NCI-H2227 (cell line): ENCODE results near the gene SLC35C1.
A peak's percentile ranks its signal among the peaks of the same experiment; 100 is the strongest.
"Not testable (repeated sequence)": the region's sequence is repeated elsewhere in the genome, so short reads cannot be mapped to it uniquely, and the experiment has no call there.

Experiments used
- DNase-seq: peaks from one replicate; lab custom pipeline; 2025; ENCODE audit not compliant: unreplicated experiment; lab: John Stamatoyannopoulos, UW

Gene SLC35C1

DNA sequence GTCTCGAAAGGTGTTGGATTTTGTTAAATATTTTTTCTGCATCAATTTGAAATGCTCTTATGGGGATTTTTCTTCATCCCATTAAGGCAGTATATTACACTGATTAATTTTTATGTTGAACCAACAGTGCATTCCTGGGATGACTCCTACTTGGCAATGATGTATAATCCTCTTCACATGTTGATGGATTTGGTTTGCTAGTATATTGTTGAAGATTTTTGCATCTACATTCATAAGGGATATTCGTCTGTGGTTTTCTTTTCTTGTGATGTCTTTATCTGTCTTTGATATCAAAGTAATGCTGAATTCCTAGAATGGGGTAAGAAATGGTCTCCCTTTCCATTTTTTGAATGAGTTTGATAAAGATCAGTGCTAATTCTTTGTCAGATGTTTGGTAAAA, 18.7 kb upstream of the SLC35C1 start:
- DNase-seq = no peak

- no peak for DNase-seq
Measured at GRCh38 chr11:45788887-45789286, 16.1 kb upstream of the SLC35C1 start.

DNA sequence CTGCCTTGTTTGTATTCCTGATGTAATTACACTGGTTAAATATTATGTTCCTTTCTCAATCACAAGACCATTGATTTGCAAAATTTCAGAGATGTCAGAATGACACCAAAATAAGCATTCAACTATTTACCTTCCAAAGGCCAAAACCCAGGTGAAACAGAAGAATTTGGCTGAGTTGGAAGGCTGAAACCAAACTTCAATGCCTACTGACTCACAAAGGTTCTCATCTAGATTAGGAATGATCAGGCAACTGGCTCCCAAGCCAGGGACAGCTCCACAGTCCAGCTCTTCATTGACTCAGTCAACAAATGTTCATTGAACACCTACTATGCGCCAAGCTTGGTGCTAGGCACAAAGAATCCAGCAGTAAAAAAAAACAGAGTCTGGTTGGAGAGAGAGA, 13.4 kb upstream of the SLC35C1 start:
- DNase-seq = no peak

GRCh38 chr11:45794169-45794568, 10.8 kb upstream of the SLC35C1 start:
- no peak for DNase-seq

DNA sequence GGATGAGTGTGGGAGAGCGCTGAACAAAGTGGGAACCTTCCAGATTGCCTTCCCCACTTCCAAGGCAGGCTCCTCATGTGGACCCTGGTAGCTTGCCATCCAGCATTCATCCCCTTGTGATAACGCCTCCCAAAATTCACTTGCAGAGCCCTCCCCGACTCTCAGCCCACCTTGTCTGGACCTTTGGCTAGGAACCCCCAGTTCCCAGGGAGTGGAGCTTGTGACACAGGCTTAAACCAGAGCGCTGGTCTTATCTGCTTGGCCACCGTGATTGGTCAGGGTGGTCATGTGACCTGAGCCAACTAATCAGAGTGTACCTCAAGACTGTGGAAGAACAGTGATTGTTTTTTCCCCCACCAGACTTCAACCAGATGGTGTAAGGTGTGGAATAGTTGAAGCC, 9.6 kb upstream of the SLC35C1 start:
- no peak for DNase-seq

GRCh38 chr11:45796461-45796861, 8.5 kb upstream of the SLC35C1 start:
- DNase-seq = no peak

GRCh38 chr11:45798793-45799441, 6.0 kb upstream of the SLC35C1 start:
- peak; percentile 15 for DNase-seq

- no peak for DNase-seq
Measured at GRCh38 chr11:45799562-45799961, 5.4 kb upstream of the SLC35C1 start.

DNA sequence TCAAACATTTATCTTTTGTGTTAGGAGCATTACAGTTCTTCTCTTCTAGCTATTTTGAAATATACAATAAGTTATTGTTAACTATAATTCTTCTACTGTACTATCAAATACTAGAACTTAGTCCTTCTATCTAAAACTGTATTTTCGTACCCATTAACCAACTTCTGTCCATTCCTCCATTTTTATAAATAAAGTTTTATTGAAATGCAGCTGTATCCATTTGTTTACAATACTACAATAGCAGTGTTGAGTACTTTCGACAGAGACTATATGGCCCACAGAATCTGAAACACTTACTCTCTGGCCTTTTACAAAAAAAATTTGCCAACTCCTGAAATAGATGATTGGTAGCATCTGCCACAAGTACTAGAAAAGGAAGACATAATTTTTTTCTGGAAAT, 4.7 kb upstream of the SLC35C1 start:
- DNase-seq = no peak

GRCh38 chr11:45801723-45802315, 3.1 kb upstream of the SLC35C1 start:
- peak; percentile 20 for DNase-seq

DNA sequence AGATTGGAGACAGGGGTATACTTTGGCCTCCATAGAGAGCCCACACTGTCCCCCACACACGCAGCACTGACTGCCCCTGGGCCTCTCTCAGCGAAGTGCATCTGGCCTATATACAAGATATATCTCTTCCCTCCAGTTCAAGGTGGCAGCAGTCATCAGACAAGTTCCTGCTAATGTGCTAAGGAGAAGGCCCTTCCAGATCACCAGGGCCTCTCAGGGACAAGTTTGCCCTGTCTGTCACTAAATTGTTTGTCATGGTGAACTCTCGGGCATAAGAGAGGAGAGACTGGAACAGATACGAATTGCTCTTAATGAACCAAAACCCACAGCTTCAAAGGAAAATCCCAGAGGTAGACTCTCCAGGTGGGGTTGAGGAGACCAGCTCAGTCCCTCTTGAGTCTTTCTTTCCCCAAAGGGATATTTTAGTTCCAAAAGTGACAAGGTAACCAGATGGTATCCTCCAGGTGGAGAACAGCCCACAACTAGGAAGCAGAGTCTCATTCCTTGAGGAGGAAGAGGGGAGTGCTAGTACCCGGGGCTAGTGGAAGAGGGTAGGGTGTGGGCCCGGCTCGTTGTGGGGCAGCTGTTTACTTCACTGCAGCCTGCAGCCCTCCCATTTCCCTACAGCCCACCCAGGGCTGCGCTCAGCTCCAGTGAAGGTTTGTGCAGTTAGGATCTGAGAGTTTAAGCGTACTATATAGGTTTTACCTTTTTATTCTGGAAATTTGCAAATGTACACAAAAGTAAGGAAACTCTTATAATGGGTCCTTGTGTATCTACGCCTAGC, 2.2 kb upstream of the SLC35C1 start:
- no peak for DNase-seq

DNA sequence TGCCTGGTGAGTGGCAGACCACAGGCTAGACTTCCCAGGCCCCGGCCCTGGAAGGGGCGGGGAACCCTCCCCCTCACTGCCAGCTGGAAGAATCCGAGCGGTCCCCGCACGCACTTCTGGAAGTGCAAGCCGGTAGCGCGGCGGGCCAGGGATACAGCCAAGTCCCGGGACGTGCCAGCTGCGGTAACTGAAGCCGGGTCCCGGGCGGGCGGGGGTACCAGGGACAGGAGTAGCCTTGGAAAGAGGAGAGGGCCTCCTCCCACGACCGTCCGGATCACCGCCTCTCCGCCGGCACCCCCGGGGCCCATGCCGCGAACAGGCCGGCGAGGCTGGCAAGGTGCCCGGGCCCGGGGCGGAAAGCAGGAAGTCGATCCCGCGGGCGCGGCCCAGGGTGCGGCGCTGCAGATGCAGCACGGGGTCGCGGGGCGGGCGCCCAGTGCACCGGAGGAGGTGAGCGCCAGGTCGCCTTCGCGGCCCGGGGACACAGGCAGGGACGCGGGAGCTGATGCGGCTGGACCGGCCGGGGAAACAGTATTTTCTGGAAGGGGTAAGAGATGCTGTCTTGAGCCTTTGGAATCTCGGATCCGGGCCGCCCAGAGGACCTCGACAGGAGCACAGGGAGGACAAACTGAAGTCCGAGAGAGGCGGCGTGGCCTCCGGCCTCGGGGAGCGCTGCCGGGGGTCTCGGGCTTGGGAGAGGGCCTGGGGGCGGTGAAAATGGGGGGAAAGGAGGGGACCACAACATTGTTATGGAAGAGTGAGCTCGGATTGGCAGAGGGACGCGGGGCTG, 783 bp upstream of the SLC35C1 start:
- DNase-seq = peak; percentile 78

DNA sequence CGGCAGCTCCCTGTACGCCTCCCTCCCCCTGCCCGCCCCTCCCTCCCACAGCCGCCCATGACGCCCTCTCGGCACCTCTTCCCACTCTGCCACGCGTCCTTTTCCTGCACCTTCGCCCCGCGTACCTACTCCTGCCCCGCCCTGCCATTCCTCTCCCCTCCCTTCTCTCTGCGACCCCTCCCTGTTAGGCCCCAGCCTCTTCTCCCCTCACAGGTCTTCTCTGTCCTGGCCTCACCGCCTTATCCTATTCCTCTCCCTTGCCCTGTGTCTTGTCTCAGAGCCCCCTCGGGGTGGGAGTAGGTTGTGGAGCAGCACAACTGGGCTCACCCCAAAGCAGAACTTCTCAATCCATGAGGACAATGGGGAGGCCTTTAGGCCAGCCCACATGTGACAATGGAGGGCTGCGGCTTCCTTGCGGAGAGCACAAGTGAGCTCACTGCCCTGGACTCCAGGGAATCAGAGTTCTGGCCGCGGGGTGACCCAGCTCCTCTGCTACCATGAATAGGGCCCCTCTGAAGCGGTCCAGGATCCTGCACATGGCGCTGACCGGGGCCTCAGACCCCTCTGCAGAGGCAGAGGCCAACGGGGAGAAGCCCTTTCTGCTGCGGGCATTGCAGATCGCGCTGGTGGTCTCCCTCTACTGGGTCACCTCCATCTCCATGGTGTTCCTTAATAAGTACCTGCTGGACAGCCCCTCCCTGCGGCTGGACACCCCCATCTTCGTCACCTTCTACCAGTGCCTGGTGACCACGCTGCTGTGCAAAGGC, 539 bp downstream of the SLC35C1 start:
- peak; percentile 46 for DNase-seq

- DNase-seq = no peak
Measured at GRCh38 chr11:45806072-45806933, 1.4 kb downstream of the SLC35C1 start.

GRCh38 chr11:45806937-45807791, 2.2 kb downstream of the SLC35C1 start:
- DNase-seq = no peak

DNA sequence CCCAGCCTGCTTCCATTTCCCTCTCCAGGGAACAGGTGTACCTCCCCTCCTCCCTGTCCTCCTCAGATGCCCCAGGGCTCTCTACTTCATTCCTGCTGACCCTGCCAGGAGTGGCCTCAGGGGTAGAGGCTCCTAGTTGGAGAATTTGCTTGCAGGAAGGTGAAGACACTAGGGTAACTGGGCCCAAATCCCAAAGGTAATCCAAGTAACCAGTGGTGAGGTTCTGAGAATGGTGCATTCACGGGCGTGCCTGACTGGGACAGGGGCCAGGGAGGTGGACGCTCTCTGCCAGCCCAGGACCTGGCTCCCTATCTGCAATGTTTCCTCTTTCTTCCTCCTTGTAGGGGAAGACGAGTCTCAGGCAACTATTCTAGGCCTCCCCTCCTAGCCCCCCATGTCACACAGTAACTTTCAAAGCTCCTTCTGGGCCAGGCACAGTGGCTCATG, 2.9 kb downstream of the SLC35C1 start:
- no peak for DNase-seq

DNA sequence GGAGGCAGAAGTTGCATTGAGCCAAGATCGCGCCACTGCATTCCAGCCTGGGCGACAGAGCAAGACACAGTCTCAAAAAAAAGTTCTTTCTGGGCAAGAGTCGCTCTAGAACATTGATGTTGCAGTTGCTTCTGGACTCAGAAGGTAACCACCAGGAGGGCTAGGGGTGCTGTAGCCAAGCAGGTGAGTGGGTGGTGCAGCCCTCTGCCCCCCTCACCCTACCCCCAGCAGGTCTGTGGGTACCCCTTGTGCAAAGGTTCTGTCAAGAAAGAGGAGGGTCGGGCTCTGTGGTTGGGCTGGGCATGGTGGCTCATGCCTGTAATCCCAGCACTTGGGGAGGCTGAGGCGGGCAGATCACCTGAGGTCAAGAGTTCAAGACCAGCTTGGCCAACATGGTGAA, 3.5 kb downstream of the SLC35C1 start:
- not testable (repeated sequence) for DNase-seq

DNA sequence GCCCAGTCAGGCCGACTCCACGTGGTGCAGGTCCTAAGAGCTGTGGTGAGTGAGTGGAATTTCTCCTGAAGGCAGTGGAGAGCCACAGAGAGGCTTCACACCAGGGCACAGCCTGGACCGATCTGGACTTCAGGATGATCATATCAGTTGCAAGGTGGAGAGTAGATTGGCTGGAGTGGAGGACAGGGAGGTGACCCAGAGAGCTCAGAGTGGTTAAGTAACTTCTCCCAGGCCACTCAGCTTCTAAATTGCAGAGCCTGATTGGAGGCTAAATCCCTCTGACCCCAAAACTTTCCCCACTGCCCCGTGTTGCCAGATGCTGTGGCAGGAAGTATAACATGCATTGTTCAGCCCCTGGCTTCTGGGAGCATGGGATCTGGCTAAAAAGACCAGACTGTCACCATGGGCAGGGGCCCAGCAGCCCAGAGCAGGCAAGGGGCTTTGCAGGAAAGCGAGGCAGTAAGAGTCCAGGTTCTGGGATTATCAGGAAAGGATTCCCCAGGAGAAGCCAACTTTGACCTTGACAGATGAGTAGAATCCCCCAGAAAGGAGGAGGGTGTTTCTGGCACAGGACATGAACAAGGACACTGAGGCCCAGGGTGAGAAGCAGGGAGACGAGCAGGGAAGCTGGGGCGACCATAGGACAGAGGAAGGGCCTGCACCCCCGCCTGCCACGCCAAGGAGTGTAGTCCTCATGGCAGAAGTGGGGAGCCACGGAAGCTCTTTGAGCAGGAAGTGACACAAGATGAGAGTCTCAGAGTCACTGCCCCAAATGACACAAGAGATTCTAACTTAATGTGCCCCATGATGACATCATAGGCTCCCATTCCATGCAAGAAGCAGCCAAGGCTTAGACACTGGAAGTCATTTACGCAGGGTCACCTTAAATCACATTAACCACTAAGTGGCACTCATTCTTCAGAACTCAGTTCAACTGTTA, 4.8 kb downstream of the SLC35C1 start:
- no peak for DNase-seq
